Hepatocyte (in vitro differentiated cells): ENCODE data around the gene MCF2L. TPM values are rescaled to one million over a fixed set of nuclear protein-coding genes. Genes with fewer than 3 reads are reported as not detected.

Experiments
- DNase-seq: peaks from one replicate; pipeline ENCODE4 v3.0.0-alpha.2; 2016; ENCODE audit warnings: low spot score
- H2AFZ ChIP-seq: fragments of 200-600 bp; sonication (generic); 2 replicates; pipeline ENCODE4 v1.6.0; 2016; ENCODE audit warnings: antibody characterized with exemption, mild to moderate bottlenecking
- H3K27ac ChIP-seq: fragments of 200-600 bp; sonication (generic); 2 replicates; pipeline ENCODE4 v1.5.1; 2016; ENCODE audit warnings: mild to moderate bottlenecking
- H3K27me3 ChIP-seq: fragments of 200-600 bp; sonication (generic); 2 replicates; pipeline ENCODE4 v1.6.1; 2016
- H3K36me3 ChIP-seq: fragments of 200-600 bp; sonication (generic); replicated peaks from 2 replicates; pipeline ENCODE4 v1.5.1; 2016; ENCODE audit warnings: low read depth; ENCODE audit not compliant: insufficient read depth
- H3K4me1 ChIP-seq: fragments of 200-600 bp; sonication (generic); 2 replicates; pipeline ENCODE4 v1.5.1; 2016; ENCODE audit warnings: mild to moderate bottlenecking, moderate library complexity; ENCODE audit not compliant: insufficient read depth
- H3K4me2 ChIP-seq: fragments of 200-600 bp; sonication (generic); 2 replicates; pipeline ENCODE4 v1.6.0; 2016
- H3K4me3 ChIP-seq: fragments of 200-600 bp; sonication (generic); 2 replicates; pipeline ENCODE4 v1.5.1; 2016; ENCODE audit warnings: mild to moderate bottlenecking
- H3K79me2 ChIP-seq: fragments of 200-600 bp; sonication (generic); 2 replicates; pipeline ENCODE4 v1.6.0; 2017; ENCODE audit warnings: mild to moderate bottlenecking
- H3K9me2 ChIP-seq: fragments of 200-600 bp; sonication (generic); replicated peaks from 2 replicates; pipeline ENCODE4 v1.6.0; 2017; ENCODE audit warnings: mild to moderate bottlenecking; ENCODE audit not compliant: insufficient read depth
- H3K9me3 ChIP-seq: fragments of 200-600 bp; sonication (generic); 2 replicates; pipeline ENCODE4 v1.5.1; 2016; ENCODE audit warnings: low read depth, mild to moderate bottlenecking
- H4K20me1 ChIP-seq: fragments of 200-600 bp; sonication (generic); 2 replicates; pipeline ENCODE4 v1.6.0; 2016; ENCODE audit warnings: mild to moderate bottlenecking; ENCODE audit not compliant: insufficient read depth, poor library complexity, severe bottlenecking
- EZH2 ChIP-seq: fragments of 200-600 bp; sonication (generic); IDR thresholded peaks from 2 replicates; pipeline ENCODE4 v1.6.1; 2016; ENCODE audit warnings: antibody characterized with exemption, mild to moderate bottlenecking, borderline replicate concordance
- EZH2phosphoT487 ChIP-seq: fragments of 200-600 bp; sonication (generic); IDR thresholded peaks from one replicate; pipeline ENCODE4 v1.6.1; 2018; ENCODE audit warnings: antibody characterized with exemption, mild to moderate bottlenecking, low read depth, moderate library complexity; ENCODE audit not compliant: unreplicated experiment, severe bottlenecking
- WGBS: methylation state at CpG from one replicate; pipeline ENCODE4 v1.1.6; 2016; ENCODE audit warnings: low lambda C conversion rate; ENCODE audit errors: missing lambda C conversion rate; 5-methylcytosine and 5-hydroxymethylcytosine counted together
- polyA plus RNA-seq: library from polyadenylated mRNA; unstranded; fragments of >200 nt; fragmentation: Nextera tagmentation; extraction: Ambion mirVana; gene quantifications from 2 replicates; pipeline ENCODE4 v1.2.1, GENCODE V29; 2016
- total RNA-seq: library from RNA; depleted of rRNA; stranded (reverse); fragments of >200 nt; gene quantifications from 2 replicates; pipeline ENCODE4 v1.2.3, GENCODE V29; 2014
- TF ChIP-seq, protein P1 (sequence below): fragments of 200-600 bp; sonication (generic); IDR thresholded peaks from 2 replicates; pipeline ENCODE4 v1.5.1; 2016; ENCODE audit warnings: antibody characterized with exemption, mild to moderate bottlenecking; ENCODE audit not compliant: poor library complexity

The MCF2L gene
- total and polyA plus RNA-seq, 2 experiments from 2014 or later, result 11.1 to 22.4 TPM

- Histone ChIP-seq H3K4me2 (no peak overlapping the region), H3K27ac (no peak overlapping the region), H3K4me3 (no peak overlapping the region), H3K36me3 (no peaks in the 10 kb centered on the region), H3K79me2 (no peaks in the 10 kb centered on the region), H3K27me3 (no peaks in the 10 kb centered on the region), H3K9me2 (no peaks in the 10 kb centered on the region), H2AFZ (no peak overlapping the region), H3K4me1 (peaks cover 7% of the 10 kb centered on the region), H3K9me3 (no peaks in the 10 kb centered on the region), H4K20me1 (no peaks in the 10 kb centered on the region)
- TF ChIP-seq EZH2 (no peak), EZH2phosphoT487 (no peak)
- TF ChIP-seq, protein P1, sequence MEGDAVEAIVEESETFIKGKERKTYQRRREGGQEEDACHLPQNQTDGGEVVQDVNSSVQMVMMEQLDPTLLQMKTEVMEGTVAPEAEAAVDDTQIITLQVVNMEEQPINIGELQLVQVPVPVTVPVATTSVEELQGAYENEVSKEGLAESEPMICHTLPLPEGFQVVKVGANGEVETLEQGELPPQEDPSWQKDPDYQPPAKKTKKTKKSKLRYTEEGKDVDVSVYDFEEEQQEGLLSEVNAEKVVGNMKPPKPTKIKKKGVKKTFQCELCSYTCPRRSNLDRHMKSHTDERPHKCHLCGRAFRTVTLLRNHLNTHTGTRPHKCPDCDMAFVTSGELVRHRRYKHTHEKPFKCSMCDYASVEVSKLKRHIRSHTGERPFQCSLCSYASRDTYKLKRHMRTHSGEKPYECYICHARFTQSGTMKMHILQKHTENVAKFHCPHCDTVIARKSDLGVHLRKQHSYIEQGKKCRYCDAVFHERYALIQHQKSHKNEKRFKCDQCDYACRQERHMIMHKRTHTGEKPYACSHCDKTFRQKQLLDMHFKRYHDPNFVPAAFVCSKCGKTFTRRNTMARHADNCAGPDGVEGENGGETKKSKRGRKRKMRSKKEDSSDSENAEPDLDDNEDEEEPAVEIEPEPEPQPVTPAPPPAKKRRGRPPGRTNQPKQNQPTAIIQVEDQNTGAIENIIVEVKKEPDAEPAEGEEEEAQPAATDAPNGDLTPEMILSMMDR, result no peak
- DNase-seq, result no peak
- 81% methylated on average over 11 of the region's 12 CpGs for WGBS
These were observed 4.0 kb upstream of the MCF2L start for GRCh38 chr13:112964971-112965492.

- H3K4me1 ChIP-seq, result peaks cover 9% of the 10 kb centered on the region
- TF ChIP-seq, protein P1, result no peak
- TF ChIP-seq EZH2phosphoT487 (no peak), EZH2 (no peak)
- H3K36me3 ChIP-seq, result no peaks in the 10 kb centered on the region
- no peaks in the 10 kb centered on the region for H3K9me2 ChIP-seq
- H3K9me3 ChIP-seq, result no peaks in the 10 kb centered on the region
- no peaks in the 10 kb centered on the region for H3K27me3 ChIP-seq
- no peak overlapping the region for H3K4me3 ChIP-seq
- DNase-seq, result no peak
- H3K4me2 ChIP-seq, result no peak overlapping the region
- no peak overlapping the region for H2AFZ ChIP-seq
- WGBS, result 87% methylated on average over 16 of the region's 16 CpGs
- no peaks in the 10 kb centered on the region for H3K79me2 ChIP-seq
- no peaks in the 10 kb centered on the region for H4K20me1 ChIP-seq
- no peak overlapping the region for H3K27ac ChIP-seq
These were observed 3.4 kb upstream of the MCF2L start for GRCh38 chr13:112965573-112966115.

GRCh38 chr13:112966776-112967175, 2.2 kb upstream of the MCF2L start:
- H3K9me3 ChIP-seq, result no peaks in the 10 kb centered on the region
- H4K20me1 ChIP-seq, result no peaks in the 10 kb centered on the region
- no peak overlapping the region for H3K4me2 ChIP-seq
- no peaks in the 10 kb centered on the region for H3K27me3 ChIP-seq
- peaks cover 9% of the 10 kb centered on the region for H3K4me1 ChIP-seq
- H2AFZ ChIP-seq, result no peak overlapping the region
- H3K9me2 ChIP-seq, result no peaks in the 10 kb centered on the region
- no peak overlapping the region for H3K27ac ChIP-seq
- H3K36me3 ChIP-seq, result no peaks in the 10 kb centered on the region
- DNase-seq, result no peak
- H3K79me2 ChIP-seq, result peaks cover 8% of the 10 kb centered on the region
- no peak overlapping the region for H3K4me3 ChIP-seq
- WGBS, result 90% methylated on average over 6 of the region's 6 CpGs
- TF ChIP-seq, protein P1, result no peak
- TF ChIP-seq EZH2phosphoT487, result no peak
- TF ChIP-seq EZH2, result no peak
